Smooth muscle cell (in vitro differentiated cells): ENCODE measurements around the gene SMG9. TPM values are rescaled to one million over a fixed set of nuclear protein-coding genes. Genes with fewer than 3 reads are reported as not detected.

Experiments used
- DNase-seq: peaks from one replicate; lab custom pipeline; 2025; ENCODE audit not compliant: unreplicated experiment; lab: John Stamatoyannopoulos, UW
- H2AFZ ChIP-seq: fragments of 200-600 bp; sonication (generic); 2 replicates; pipeline ENCODE4 v1.6.0; 2016; ENCODE audit warnings: antibody characterized with exemption, low read depth, mild to moderate bottlenecking
- H3F3A ChIP-seq: fragments of 200-600 bp; sonication (generic); 2 replicates; pipeline ENCODE4 v1.6.0; 2017; ENCODE audit warnings: antibody characterized with exemption, low read depth
- H3K27ac ChIP-seq: fragments of 200-600 bp; sonication (generic); 2 replicates; pipeline ENCODE4 v1.5.1; 2016; ENCODE audit warnings: low read depth, mild to moderate bottlenecking
- H3K27me3 ChIP-seq: fragments of 200-600 bp; sonication (generic); 2 replicates; pipeline ENCODE4 v1.6.1; 2016; ENCODE audit warnings: low read depth, mild to moderate bottlenecking
- H3K36me3 ChIP-seq: fragments of 200-600 bp; sonication (generic); 2 replicates; pipeline ENCODE4 v1.5.1; 2016; ENCODE audit warnings: low read depth
- H3K4me1 ChIP-seq: fragments of 200-600 bp; sonication (generic); 2 replicates; pipeline ENCODE4 v1.5.1; 2016; ENCODE audit warnings: low read depth
- H3K4me2 ChIP-seq: fragments of 200-600 bp; sonication (generic); 2 replicates; pipeline ENCODE4 v1.6.0; 2016; ENCODE audit warnings: mild to moderate bottlenecking
- H3K4me3 ChIP-seq: fragments of 200-600 bp; sonication (generic); 2 replicates; pipeline ENCODE4 v1.5.1; 2016; ENCODE audit warnings: mild to moderate bottlenecking
- H3K79me2 ChIP-seq: fragments of 200-600 bp; sonication (generic); 2 replicates; pipeline ENCODE4 v1.6.0; 2016; ENCODE audit warnings: low read depth, mild to moderate bottlenecking
- H3K9ac ChIP-seq: fragments of 200-600 bp; sonication (generic); 2 replicates; pipeline ENCODE4 v1.6.0; 2016; ENCODE audit warnings: low read depth
- H3K9me3 ChIP-seq: fragments of 200-600 bp; sonication (generic); replicated peaks from 2 replicates; pipeline ENCODE4 v1.5.1; 2016; ENCODE audit warnings: low read depth
- H4K20me1 ChIP-seq: fragments of 200-600 bp; sonication (generic); 2 replicates; pipeline ENCODE4 v1.6.0; 2016; ENCODE audit warnings: low read depth
- WGBS: methylation state at CpG from one replicate; pipeline ENCODE4 v1.1.7; 2016; ENCODE audit warnings: low lambda C conversion rate; 5-methylcytosine and 5-hydroxymethylcytosine counted together
- polyA plus RNA-seq: library from polyadenylated mRNA; unstranded; fragments of >200 nt; fragmentation: Nextera tagmentation; extraction: Ambion mirVana; gene quantifications from 2 replicates; pipeline ENCODE4 v1.2.1, GENCODE V29; 2016
- total RNA-seq: library from RNA; depleted of rRNA; stranded (reverse); fragments of >200 nt; gene quantifications from 2 replicates; pipeline ENCODE4 v1.2.3, GENCODE V29; 2014
- TF ChIP-seq, protein P1 (sequence below): fragments of 200-600 bp; sonication (generic); IDR thresholded peaks from 2 replicates; pipeline ENCODE4 v1.5.1; 2017; ENCODE audit warnings: borderline replicate concordance, mild to moderate bottlenecking, antibody characterized with exemption; ENCODE audit not compliant: insufficient read depth, poor library complexity, severe bottlenecking

The SMG9 gene
- total and polyA plus RNA-seq, 2 experiments from 2014 or later: 13.2 to 39.2 TPM

DNA sequence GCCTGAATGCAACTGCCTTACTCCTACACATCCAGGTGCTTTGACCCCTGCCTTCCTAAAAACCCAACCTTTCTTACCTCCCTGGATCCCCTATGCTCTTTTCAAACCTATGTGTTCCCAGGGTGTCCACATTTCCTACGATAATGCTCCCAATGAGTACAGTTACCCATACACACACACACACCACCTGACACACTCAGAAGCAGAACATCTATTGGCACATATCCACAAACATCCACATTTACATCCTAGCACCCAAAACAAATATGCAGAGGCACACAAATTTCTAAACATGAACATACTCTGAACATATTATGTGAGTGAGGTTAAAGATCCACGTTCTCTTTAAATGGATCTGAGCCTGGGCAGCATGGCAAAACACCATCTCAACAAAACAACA lies 62.4 kb downstream of the SMG9 start:
- TF ChIP-seq, protein P1, sequence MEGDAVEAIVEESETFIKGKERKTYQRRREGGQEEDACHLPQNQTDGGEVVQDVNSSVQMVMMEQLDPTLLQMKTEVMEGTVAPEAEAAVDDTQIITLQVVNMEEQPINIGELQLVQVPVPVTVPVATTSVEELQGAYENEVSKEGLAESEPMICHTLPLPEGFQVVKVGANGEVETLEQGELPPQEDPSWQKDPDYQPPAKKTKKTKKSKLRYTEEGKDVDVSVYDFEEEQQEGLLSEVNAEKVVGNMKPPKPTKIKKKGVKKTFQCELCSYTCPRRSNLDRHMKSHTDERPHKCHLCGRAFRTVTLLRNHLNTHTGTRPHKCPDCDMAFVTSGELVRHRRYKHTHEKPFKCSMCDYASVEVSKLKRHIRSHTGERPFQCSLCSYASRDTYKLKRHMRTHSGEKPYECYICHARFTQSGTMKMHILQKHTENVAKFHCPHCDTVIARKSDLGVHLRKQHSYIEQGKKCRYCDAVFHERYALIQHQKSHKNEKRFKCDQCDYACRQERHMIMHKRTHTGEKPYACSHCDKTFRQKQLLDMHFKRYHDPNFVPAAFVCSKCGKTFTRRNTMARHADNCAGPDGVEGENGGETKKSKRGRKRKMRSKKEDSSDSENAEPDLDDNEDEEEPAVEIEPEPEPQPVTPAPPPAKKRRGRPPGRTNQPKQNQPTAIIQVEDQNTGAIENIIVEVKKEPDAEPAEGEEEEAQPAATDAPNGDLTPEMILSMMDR: no peak
- Histone ChIP-seq H3K9me3 (no peaks in the 10 kb centered on the region), H3K36me3 (no peaks in the 10 kb centered on the region), H3K4me2 (no peak overlapping the region), H3K27me3 (no peaks in the 10 kb centered on the region), H3K4me1 (peaks cover 4% of the 10 kb centered on the region), H3F3A (no peaks in the 10 kb centered on the region), H2AFZ (no peak overlapping the region), H4K20me1 (no peaks in the 10 kb centered on the region), H3K27ac (no peak overlapping the region), H3K9ac (no peak overlapping the region), H3K79me2 (no peaks in the 10 kb centered on the region), H3K4me3 (no peak overlapping the region)
- 80% methylated on average over 2 of the region's 2 CpGs for WGBS
- no peak for DNase-seq

DNA sequence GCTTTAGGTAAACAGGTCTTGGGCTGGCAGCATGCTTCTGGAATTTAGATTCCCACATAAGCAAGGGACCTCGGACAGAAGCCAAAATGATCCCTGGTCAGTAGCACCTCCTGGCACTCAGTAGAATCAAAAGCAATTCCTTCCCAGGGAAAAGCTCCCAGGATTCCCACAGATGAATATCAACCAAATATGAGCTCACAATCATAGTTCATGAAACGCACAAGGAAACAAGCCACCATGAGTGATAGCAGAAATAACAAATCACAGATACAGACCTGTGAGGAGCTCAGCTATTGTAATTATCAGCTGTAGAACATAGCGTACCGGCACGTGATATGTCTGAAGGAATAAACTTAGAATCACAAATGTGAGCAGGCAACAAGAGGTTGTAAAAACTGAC lies 63.0 kb downstream of the SMG9 start:
- TF ChIP-seq, protein P1: no peak
- H3F3A ChIP-seq: no peaks in the 10 kb centered on the region
- no peak overlapping the region for H3K9ac ChIP-seq
- H3K4me3 ChIP-seq: no peak overlapping the region
- no peaks in the 10 kb centered on the region for H3K27me3 ChIP-seq
- H3K79me2 ChIP-seq: no peaks in the 10 kb centered on the region
- no peaks in the 10 kb centered on the region for H3K9me3 ChIP-seq
- no peak overlapping the region for H3K4me2 ChIP-seq
- no peaks in the 10 kb centered on the region for H3K36me3 ChIP-seq
- no peaks in the 10 kb centered on the region for H4K20me1 ChIP-seq
- no peak overlapping the region for H3K27ac ChIP-seq
- no peak for DNase-seq
- 90% methylated on average over 5 of the region's 5 CpGs for WGBS
- peaks cover 4% of the 10 kb centered on the region for H3K4me1 ChIP-seq
- H2AFZ ChIP-seq: no peak overlapping the region

- TF ChIP-seq, protein P1: no peak
- no peaks in the 10 kb centered on the region for H3K27me3 ChIP-seq
Measured at GRCh38 chr19:43690890-43691289, 63.9 kb downstream of the SMG9 start.

DNA sequence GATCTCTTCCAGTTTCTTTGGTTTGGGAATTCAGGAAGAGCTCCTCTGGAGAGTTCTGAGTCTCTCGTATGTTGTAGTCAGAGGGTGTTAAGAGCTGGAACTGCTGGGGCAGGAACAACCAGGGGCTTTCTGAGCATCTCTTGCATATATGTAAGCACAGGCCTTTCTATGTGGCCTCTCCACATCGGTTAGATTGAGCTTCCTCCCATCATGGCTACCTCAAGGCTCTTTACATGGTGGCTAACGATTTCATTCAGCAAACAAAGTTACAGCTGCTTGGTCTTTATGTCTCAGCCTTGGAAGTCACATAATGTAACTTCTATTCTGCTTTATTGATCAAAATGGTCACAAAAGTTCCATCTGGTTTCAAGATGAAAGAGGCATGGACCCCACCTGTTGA lies 64.3 kb downstream of the SMG9 start:
- no peaks in the 10 kb centered on the region for H4K20me1 ChIP-seq
- no peaks in the 10 kb centered on the region for H3K79me2 ChIP-seq
- no peak for DNase-seq
- no peaks in the 10 kb centered on the region for H3F3A ChIP-seq
- no peak overlapping the region for H2AFZ ChIP-seq
- H3K27me3 ChIP-seq: no peaks in the 10 kb centered on the region
- H3K4me3 ChIP-seq: no peak overlapping the region
- no peak overlapping the region for H3K9ac ChIP-seq
- TF ChIP-seq, protein P1: no peak
- H3K4me1 ChIP-seq: peaks cover 4% of the 10 kb centered on the region
- H3K27ac ChIP-seq: no peak overlapping the region
- WGBS: 79% methylated on average over 3 of the region's 3 CpGs
- no peaks in the 10 kb centered on the region for H3K9me3 ChIP-seq
- no peaks in the 10 kb centered on the region for H3K36me3 ChIP-seq
- H3K4me2 ChIP-seq: no peak overlapping the region

More at GRCh38 chr19:43690890-43691289, 63.9 kb downstream of the SMG9 start:
- Histone ChIP-seq H3K36me3 (no peaks in the 10 kb centered on the region), H2AFZ (no peak overlapping the region), H3K4me2 (no peak overlapping the region), H3F3A (no peaks in the 10 kb centered on the region), H3K4me1 (peaks cover 4% of the 10 kb centered on the region), H3K4me3 (no peak overlapping the region), H3K9ac (no peak overlapping the region), H3K79me2 (no peaks in the 10 kb centered on the region), H3K27ac (no peak overlapping the region), H4K20me1 (no peaks in the 10 kb centered on the region), H3K9me3 (no peaks in the 10 kb centered on the region)
- WGBS: 85% methylated on average over 3 of the region's 3 CpGs
- DNase-seq: no peak
